Measurements from ENCODE around the gene PRAME. TPM values are rescaled to one million over a fixed set of nuclear protein-coding genes. Genes with fewer than 3 reads are reported as not detected.

PRAME gene
- total and polyA plus RNA-seq, 12 donors: 0.22 to 0.49 (median 0.41) TPM; not detected in 8

DNA sequence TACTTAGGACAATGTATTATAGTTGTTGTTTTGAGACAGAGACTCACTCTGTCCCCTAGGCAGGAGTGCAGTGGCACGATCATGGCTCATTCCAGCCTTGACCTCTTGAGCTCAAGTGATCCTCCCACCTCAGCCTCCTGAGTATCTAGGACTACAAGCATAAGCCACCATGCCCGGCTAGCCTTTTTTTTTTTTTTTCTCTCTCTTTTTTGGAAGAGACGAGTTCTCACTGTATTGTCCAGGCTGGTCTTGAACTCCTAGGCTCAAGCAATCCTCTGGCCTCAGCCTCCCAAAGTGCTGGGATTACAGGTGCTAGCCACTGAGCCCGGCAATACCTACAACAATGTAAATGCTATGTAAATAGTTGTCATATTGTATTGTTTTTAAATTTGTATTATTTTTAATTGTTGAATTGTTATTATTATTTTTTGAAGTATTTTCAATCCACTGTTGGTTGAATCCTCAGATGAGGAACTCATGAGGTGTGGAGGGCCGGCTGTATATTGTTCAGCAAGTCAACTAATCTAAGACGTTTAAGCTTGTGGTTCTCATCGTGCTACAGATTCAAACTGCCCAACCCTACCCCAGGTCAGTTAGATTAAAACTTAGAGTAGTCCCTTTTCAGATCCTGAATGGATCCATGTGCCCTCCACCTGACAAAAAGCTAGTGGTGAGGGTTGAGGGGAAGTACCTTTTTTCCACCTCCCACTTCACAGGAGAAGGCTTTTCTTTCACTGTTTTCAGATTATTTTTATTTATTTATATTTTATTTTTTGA is 27.1 kb downstream of the PRAME start:
- peaks cover 0 to 9% (median 0%) of the 10 kb centered on the region in 7 donors for H3K27me3 ChIP-seq
- ATAC-seq (no peak), DNase-seq (no peak)
- no peaks in the 10 kb centered on the region for H3K4me1 ChIP-seq
- WGBS, 2 donors: 78 to 79% methylated on average over 7 of the region's 7 CpGs
- intact Hi-C loops (cut with DNase I): no loop called here
- no peaks in the 10 kb centered on the region for H3K36me3 ChIP-seq
- TF ChIP-seq, protein P1, sequence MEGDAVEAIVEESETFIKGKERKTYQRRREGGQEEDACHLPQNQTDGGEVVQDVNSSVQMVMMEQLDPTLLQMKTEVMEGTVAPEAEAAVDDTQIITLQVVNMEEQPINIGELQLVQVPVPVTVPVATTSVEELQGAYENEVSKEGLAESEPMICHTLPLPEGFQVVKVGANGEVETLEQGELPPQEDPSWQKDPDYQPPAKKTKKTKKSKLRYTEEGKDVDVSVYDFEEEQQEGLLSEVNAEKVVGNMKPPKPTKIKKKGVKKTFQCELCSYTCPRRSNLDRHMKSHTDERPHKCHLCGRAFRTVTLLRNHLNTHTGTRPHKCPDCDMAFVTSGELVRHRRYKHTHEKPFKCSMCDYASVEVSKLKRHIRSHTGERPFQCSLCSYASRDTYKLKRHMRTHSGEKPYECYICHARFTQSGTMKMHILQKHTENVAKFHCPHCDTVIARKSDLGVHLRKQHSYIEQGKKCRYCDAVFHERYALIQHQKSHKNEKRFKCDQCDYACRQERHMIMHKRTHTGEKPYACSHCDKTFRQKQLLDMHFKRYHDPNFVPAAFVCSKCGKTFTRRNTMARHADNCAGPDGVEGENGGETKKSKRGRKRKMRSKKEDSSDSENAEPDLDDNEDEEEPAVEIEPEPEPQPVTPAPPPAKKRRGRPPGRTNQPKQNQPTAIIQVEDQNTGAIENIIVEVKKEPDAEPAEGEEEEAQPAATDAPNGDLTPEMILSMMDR (IDR thresholded peaks at IDR 0.05): no peak
- H3K4me3 ChIP-seq: no peak overlapping the region
- no peak overlapping the region for H3K27ac ChIP-seq
- H3K9me3 ChIP-seq: no peaks in the 10 kb centered on the region

DNA sequence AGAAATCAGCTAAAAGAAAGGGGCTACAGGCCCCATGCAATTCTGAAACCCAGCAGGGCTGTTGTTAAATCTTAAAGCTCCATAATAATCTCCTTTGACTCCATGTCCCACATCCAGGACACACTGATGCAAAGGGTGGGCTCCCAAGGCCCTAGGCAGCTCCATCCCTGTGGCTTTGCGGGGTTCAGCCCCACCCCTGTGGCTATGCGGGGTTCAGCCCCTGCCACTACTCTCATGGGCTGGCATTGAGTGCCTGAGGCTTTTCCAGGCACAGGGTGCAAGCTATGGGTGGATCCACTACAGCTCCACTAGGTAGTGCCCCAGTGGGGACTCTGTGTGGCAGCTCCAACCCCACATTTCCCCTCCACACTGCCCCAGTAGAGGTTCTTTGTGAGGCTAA is 30.3 kb downstream of the PRAME start:
- Histone ChIP-seq H3K27me3 (peaks cover 0 to 8% (median 0%) of the 10 kb centered on the region in 7 donors), H3K9me3 (no peaks in the 10 kb centered on the region), H3K4me3 (no peak overlapping the region), H3K4me1 (no peaks in the 10 kb centered on the region), H3K27ac (no peak overlapping the region), H3K36me3 (no peaks in the 10 kb centered on the region)
- no peak for DNase-seq
- WGBS, 2 donors: 89 to 90% methylated on average over 2 of the region's 2 CpGs
- ATAC-seq: no peak
- TF ChIP-seq, protein P1 (IDR thresholded peaks at IDR 0.05): no peak
- intact Hi-C loops (cut with DNase I): no loop called here

DNA sequence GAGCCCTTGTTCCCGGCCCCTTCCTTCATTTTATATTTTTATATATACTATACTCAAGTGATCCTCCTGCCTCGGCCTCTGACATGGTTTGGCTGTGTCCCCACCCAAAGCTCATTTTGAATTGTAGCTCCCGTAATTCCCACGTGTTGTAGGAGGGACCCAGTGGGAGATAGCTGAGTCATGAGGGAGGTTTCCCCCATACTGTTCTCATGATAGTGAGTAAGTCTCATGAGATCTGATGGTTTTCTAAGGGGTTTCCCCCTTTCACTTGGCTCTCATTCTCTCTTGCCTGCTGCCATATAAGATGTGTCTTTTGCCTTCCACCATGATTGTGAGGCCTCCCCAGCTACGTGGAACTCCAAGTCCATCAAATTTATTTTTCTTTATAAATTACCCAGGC is 31.8 kb downstream of the PRAME start:
- DNase-seq (no peak), ATAC-seq (no peak)
- no peak overlapping the region for H3K4me3 ChIP-seq
- WGBS, 2 donors: 77 to 87% methylated on average over 5 of the region's 5 CpGs
- TF ChIP-seq, protein P1 (IDR thresholded peaks at IDR 0.05): no peak
- intact Hi-C loops (cut with DNase I): no loop called here
- H3K4me1 ChIP-seq: no peaks in the 10 kb centered on the region
- no peaks in the 10 kb centered on the region for H3K9me3 ChIP-seq
- peaks cover 0 to 14% (median 7%) of the 10 kb centered on the region in 7 donors for H3K27me3 ChIP-seq
- H3K36me3 ChIP-seq: no peaks in the 10 kb centered on the region
- H3K27ac ChIP-seq: no peak overlapping the region

DNA sequence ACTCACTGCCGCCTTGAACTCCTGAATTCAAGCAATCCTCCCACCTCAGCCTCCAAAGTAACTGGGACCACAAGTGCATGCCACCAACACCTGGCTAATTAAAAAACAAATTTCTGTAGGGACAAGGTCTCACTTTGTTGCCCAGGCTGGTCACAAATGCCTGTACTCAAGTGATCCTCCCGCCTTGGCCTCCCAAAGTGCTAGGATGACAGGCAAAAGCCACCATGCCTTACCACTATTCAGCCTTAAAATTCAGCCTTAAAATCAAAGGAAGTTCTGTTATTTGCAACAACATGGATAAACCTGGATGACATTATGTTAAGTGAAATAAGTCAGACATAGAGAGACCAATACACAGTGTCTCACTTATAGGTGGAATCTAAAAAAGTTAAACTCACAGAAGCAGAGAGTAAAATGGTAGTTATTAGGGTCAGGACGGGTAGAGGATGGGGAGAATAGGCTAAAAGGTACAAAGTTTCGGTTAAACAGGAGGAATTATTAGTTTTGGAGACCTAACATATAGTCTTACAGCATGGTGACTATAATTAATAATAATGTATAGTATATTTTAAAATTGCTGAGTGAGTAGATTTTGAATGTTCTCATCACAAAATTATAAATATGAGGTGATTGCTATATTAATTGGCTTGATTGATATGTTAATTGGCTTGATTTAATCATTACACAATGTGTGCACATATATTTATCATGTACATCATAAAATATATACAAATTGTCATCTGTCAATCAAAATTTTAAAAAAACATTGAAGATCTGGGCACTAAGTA is 32.7 kb downstream of the PRAME start:
- Histone ChIP-seq H3K27me3 (peaks cover 0 to 14% (median 7%) of the 10 kb centered on the region in 7 donors), H3K4me3 (no peak overlapping the region), H3K4me1 (no peaks in the 10 kb centered on the region), H3K9me3 (no peaks in the 10 kb centered on the region), H3K27ac (no peak overlapping the region), H3K36me3 (no peaks in the 10 kb centered on the region)
- 83 to 85% methylated on average over 4 of the region's 4 CpGs for WGBS, 2 donors
- TF ChIP-seq, protein P1 (IDR thresholded peaks at IDR 0.05): no peak
- intact Hi-C loops (cut with DNase I): no loop called here
- ATAC-seq (no peak), DNase-seq (no peak)
